Measurements from ENCODE around the gene CAMTA2.

The CAMTA2 gene

GRCh38 chr17:4920351-4921048 is 67.0 kb downstream of the CAMTA2 start:
- TF ChIP-seq GATA3 (IDR thresholded peaks at IDR 0.05; ENCODE audit: low read depth, low read length), result no peak
- no peak for TF ChIP-seq GATA2 (IDR thresholded peaks at IDR 0.05; ENCODE audit: low read depth, low read length)

- TF ChIP-seq GATA3 (IDR thresholded peaks at IDR 0.05; ENCODE audit: low read depth, low read length) (no peak), GATA2 (IDR thresholded peaks at IDR 0.05; ENCODE audit: low read depth, low read length) (peak; percentile 78)
Measured at GRCh38 chr17:4919511-4920047, 67.9 kb downstream of the CAMTA2 start.

Data from SH-SY5Y (cell line).